KG1 (cell line): ENCODE data around the gene KNCN.

Source experiments
- DNase-seq: peaks from one replicate; lab custom pipeline; 2025; lab: John Stamatoyannopoulos, UW

Gene KNCN

GRCh38 chr1:46551597-46552095 lies at the start of gene KNCN:
TSS of gene KNCN (minus strand) at chr1:46551647. CDS start at chr1:46551215, 432 bp downstream.
- no peak for DNase-seq

- DNase-seq = no peak
Observed at GRCh38 chr1:46599059-46599970, 47.9 kb upstream of the KNCN start.

GRCh38 chr1:46596846-46597245 lies 45.4 kb upstream of the KNCN start:
- DNase-seq = no peak

- DNase-seq = no peak
Observed at GRCh38 chr1:46596036-46596435, 44.6 kb upstream of the KNCN start.

GRCh38 chr1:46595127-46595526 lies 43.7 kb upstream of the KNCN start:
- DNase-seq = no peak

- no peak for DNase-seq
Observed at GRCh38 chr1:46594063-46594462, 42.6 kb upstream of the KNCN start.

- DNase-seq = no peak
Observed at GRCh38 chr1:46592823-46593222, 41.4 kb upstream of the KNCN start.

- DNase-seq = no peak
Observed at GRCh38 chr1:46589529-46589928, 38.1 kb upstream of the KNCN start.

- no peak for DNase-seq
Observed at GRCh38 chr1:46587069-46587468, 35.6 kb upstream of the KNCN start.

GRCh38 chr1:46585312-46585938 lies 34.0 kb upstream of the KNCN start:
- no peak for DNase-seq

- no peak for DNase-seq
Observed at GRCh38 chr1:46583494-46583893, 32.0 kb upstream of the KNCN start.

GRCh38 chr1:46582972-46583371 lies 31.5 kb upstream of the KNCN start:
- DNase-seq = no peak

GRCh38 chr1:46581681-46582455 lies 30.4 kb upstream of the KNCN start:
- peak; percentile 77 for DNase-seq

- DNase-seq = peak; percentile 11
Observed at GRCh38 chr1:46580140-46580903, 28.9 kb upstream of the KNCN start.

- no peak for DNase-seq
Observed at GRCh38 chr1:46577671-46578070, 26.2 kb upstream of the KNCN start.

- no peak for DNase-seq
Observed at GRCh38 chr1:46576596-46576995, 25.1 kb upstream of the KNCN start.

- no peak for DNase-seq
Observed at GRCh38 chr1:46575778-46576177, 24.3 kb upstream of the KNCN start.

GRCh38 chr1:46575300-46575699 lies 23.9 kb upstream of the KNCN start:
- DNase-seq = no peak

GRCh38 chr1:46571691-46572225 lies 20.3 kb upstream of the KNCN start:
- no peak for DNase-seq

GRCh38 chr1:46569884-46570725 lies 18.7 kb upstream of the KNCN start:
- DNase-seq = no peak
